T-cell (primary cell): Measurements from ENCODE around the gene SLC15A4. TPM values are rescaled to one million over a fixed set of nuclear protein-coding genes. Genes with fewer than 3 reads are reported as not detected.

Source experiments
- ATAC-seq, 4 experiments: fragments of 200-7000 bp in 3 of 4; fragments of 150-1000 bp in 1 of 4; cut with Tn5 transposase; replicated peaks in 1 of 4; 1 replicate in 3 of 4; 2 replicates in 1 of 4; pipeline ENCODE4 v1.10.0; 2021; ENCODE audit warnings: moderate library complexity in 3 of 4, mild to moderate bottlenecking in 2 of 4, moderate number of reproducible peaks in 1 of 4
- CTCF ChIA-PET, 2 donors: fragments of 300-600 bp; sonication (Branson Sonifier 250); formaldehyde crosslinking; loops; one replicate each; lab custom pipeline; 2022; ENCODE audit warnings: antibody characterized with exemption in 2 of 2; lab: Charles Lee
- POLR2A ChIA-PET, 2 donors: fragments of 300-600 bp; sonication (Branson Sonifier 250); formaldehyde crosslinking; loops; one replicate each; lab custom pipeline; 2022; ENCODE audit warnings: antibody characterized with exemption in 2 of 2; lab: Charles Lee
- DNase-seq, 35 experiments: peaks; one replicate each; pipeline versions ENCODE4 v3.0.0 to v3.0.0-alpha.2; 2013 to 2023
- H3K27ac ChIP-seq: one replicate; pipeline ENCODE4 v1.5.1; 2013; ENCODE audit warnings: low read length
- H3K27me3 ChIP-seq, 2 experiments: replicated peaks in 1 of 2; 1 replicate in 1 of 2; 2 replicates in 1 of 2; pipeline versions ENCODE4 v1.6.1 to v1.7.0; 2013; ENCODE audit warnings: low read length in 1 of 2, mixed read lengths in 1 of 2; ENCODE audit not compliant: control insufficient read depth in 2 of 2, insufficient read depth in 2 of 2; ENCODE audit errors: extremely low read depth in 1 of 2
- H3K36me3 ChIP-seq, 2 donors: 1 replicate in 1 of 2; 2 replicates in 1 of 2; pipeline versions ENCODE4 v1.6.1 to v1.7.0; 2013; ENCODE audit warnings: low read length in 1 of 2; ENCODE audit not compliant: control insufficient read depth in 2 of 2, insufficient read depth in 1 of 2; ENCODE audit errors: extremely low read depth in 1 of 2
- H3K4me1 ChIP-seq, 2 experiments: 1 replicate in 1 of 2; 2 replicates in 1 of 2; pipeline versions ENCODE4 v1.6.1 to v1.7.0; 2013; ENCODE audit warnings: low read length in 2 of 2, mixed read lengths in 1 of 2; ENCODE audit not compliant: insufficient read depth in 2 of 2, control insufficient read depth in 1 of 2; ENCODE audit errors: extremely low read depth in 1 of 2
- H3K4me3 ChIP-seq, 2 donors: 1 replicate in 1 of 2; 2 replicates in 1 of 2; pipeline versions ENCODE4 v1.5.1 to v1.7.0; 2013; ENCODE audit warnings: mild to moderate bottlenecking in 2 of 2, low read length in 1 of 2, moderate library complexity in 1 of 2; ENCODE audit not compliant: control insufficient read depth in 1 of 2; ENCODE audit errors: extremely low read depth in 1 of 2
- H3K9me3 ChIP-seq: 2 replicates; pipeline ENCODE4 v1.7.0; 2013
- H3K27ac Mint-ChIP-seq, 2 donors: one replicate each; pipeline ENCODE4 v1.8.0; 2020 to 2021; ENCODE audit warnings: mild to moderate bottlenecking in 2 of 2, mixed read lengths in 2 of 2
- H3K27me3 Mint-ChIP-seq, 2 donors: one replicate each; pipeline ENCODE4 v1.8.0; 2021 to 2022; ENCODE audit warnings: mixed read lengths in 2 of 2
- H3K36me3 Mint-ChIP-seq: one replicate; pipeline ENCODE4 v1.8.0; 2021; ENCODE audit warnings: mixed read lengths
- H3K4me1 Mint-ChIP-seq, 3 donors: one replicate each; pipeline ENCODE4 v1.8.0; 2020 to 2022; ENCODE audit warnings: mixed read lengths in 3 of 3, mild to moderate bottlenecking in 1 of 3
- H3K4me3 Mint-ChIP-seq, 3 donors: one replicate each; pipeline ENCODE4 v1.8.0; 2020 to 2022; ENCODE audit warnings: mild to moderate bottlenecking in 3 of 3, mixed read lengths in 3 of 3, moderate library complexity in 3 of 3
- H3K9me3 Mint-ChIP-seq, 3 donors: one replicate each; pipeline ENCODE4 v1.8.0; 2020 to 2022; ENCODE audit warnings: mixed read lengths in 3 of 3
- WGBS: methylation state at CpG from one replicate; pipeline ENCODE4 v1.1.5; 2013; ENCODE audit warnings: missing lambda C conversion rate; ENCODE audit not compliant: insufficient coverage; 5-methylcytosine and 5-hydroxymethylcytosine counted together
- total RNA-seq, 35 experiments: library from RNA in 6 of 35; stranded (reverse) in 6 of 35; fragments of 120-200 nt in 1 of 35; gene quantifications; one replicate each; pipeline versions ENCODE4 v1.2.1 to v1.2.4 and lab custom pipeline; 2013 to 2026

The SLC15A4 gene
- total RNA-seq, 5 donors from 2014 or later (not counting 1 experiment from before 2014, with no cell fraction given) = 17.6 to 31.0 (median 20.9) TPM

- Histone ChIP-seq H3K36me3 (no peaks in the 10 kb centered on the region), H3K27ac (no peak overlapping the region), H3K4me1 (no peaks in the 10 kb centered on the region), H3K27me3 (no peaks in the 10 kb centered on the region), H3K9me3 (no peaks in the 10 kb centered on the region), H3K4me3 (no peak overlapping the region)
- DNase-seq = no peak
- no peak for ATAC-seq
- H3K4me1 Mint-ChIP-seq = no peaks in the 10 kb centered on the region
- no peak overlapping the region for H3K27ac Mint-ChIP-seq
- POLR2A ChIA-PET = interaction anchor here in 1 of 2 donors (0.6 kb wide), 1 partner anchor 147 kb away, joined by 4 read pairs; no protein-coding TSS in a partner anchor
- H3K9me3 Mint-ChIP-seq = no peaks in the 10 kb centered on the region
- H3K27me3 Mint-ChIP-seq = no peaks in the 10 kb centered on the region
- CTCF ChIA-PET = no interaction called here
- no peaks in the 10 kb centered on the region for H3K36me3 Mint-ChIP-seq
- H3K4me3 Mint-ChIP-seq = no peak overlapping the region
- WGBS = 89% methylated on average over 2 of the region's 3 CpGs
Observed at GRCh38 chr12:128754275-128754674, 69.5 kb downstream of the SLC15A4 start.

- H3K27me3 Mint-ChIP-seq = no peaks in the 10 kb centered on the region
- H3K27ac Mint-ChIP-seq = no peak overlapping the region
- no peaks in the 10 kb centered on the region for H3K9me3 ChIP-seq
Observed at GRCh38 chr12:128753438-128753837, 70.3 kb downstream of the SLC15A4 start.

GRCh38 chr12:128752386-128752785 lies 71.4 kb downstream of the SLC15A4 start:
- DNase-seq = no peak
- Mint-ChIP-seq H3K4me3 (no peak overlapping the region), H3K36me3 (no peaks in the 10 kb centered on the region), H3K4me1 (peaks cover 0 to 2% (median 0%) of the 10 kb centered on the region in 3 donors), H3K27me3 (no peaks in the 10 kb centered on the region), H3K27ac (no peak overlapping the region), H3K9me3 (no peaks in the 10 kb centered on the region)
- WGBS = 100% methylated on average over 1 of the region's 5 CpGs
- Histone ChIP-seq H3K27me3 (peaks cover 0 to 3% of the 10 kb centered on the region in 2 experiments), H3K9me3 (no peaks in the 10 kb centered on the region), H3K36me3 (no peaks in the 10 kb centered on the region), H3K4me1 (peaks cover 0 to 14% of the 10 kb centered on the region in 2 experiments), H3K4me3 (no peak overlapping the region), H3K27ac (no peak overlapping the region)
- CTCF ChIA-PET = no interaction called here
- POLR2A ChIA-PET = no interaction called here
- no peak for ATAC-seq

More at GRCh38 chr12:128753438-128753837, 70.3 kb downstream of the SLC15A4 start:
- Mint-ChIP-seq H3K36me3 (no peaks in the 10 kb centered on the region), H3K4me1 (no peaks in the 10 kb centered on the region), H3K4me3 (no peak overlapping the region), H3K9me3 (no peaks in the 10 kb centered on the region)
- Histone ChIP-seq H3K4me1 (peaks cover 0 to 5% of the 10 kb centered on the region in 2 experiments), H3K36me3 (no peaks in the 10 kb centered on the region), H3K27me3 (peaks cover 0 to under 1% of the 10 kb centered on the region in 2 experiments), H3K27ac (no peak overlapping the region), H3K4me3 (no peak overlapping the region)
- WGBS = 75% methylated on average over 1 of the region's 4 CpGs
- ATAC-seq (no peak), DNase-seq (no peak)
- POLR2A ChIA-PET = no interaction called here
- CTCF ChIA-PET = interaction anchor here in 1 of 2 donors (0.7 kb wide), 1 partner anchor 53 kb away, joined by 6 read pairs; no protein-coding TSS in a partner anchor

- Histone ChIP-seq H3K27ac (peak overlapping the region; percentile 73), H3K27me3 (peaks cover 0 to 12% of the 10 kb centered on the region in 2 experiments), H3K9me3 (no peaks in the 10 kb centered on the region), H3K4me3 (no peak overlapping the region), H3K4me1 (peaks cover 0 to 48% of the 10 kb centered on the region in 2 experiments), H3K36me3 (no peaks in the 10 kb centered on the region)
- Mint-ChIP-seq H3K4me3 (no peak overlapping the region), H3K4me1 (peaks cover 0 to 17% (median 2%) of the 10 kb centered on the region in 3 donors), H3K9me3 (no peaks in the 10 kb centered on the region), H3K27me3 (peaks cover 0 to 2% of the 10 kb centered on the region in 2 donors), H3K27ac (no peak overlapping the region), H3K36me3 (no peaks in the 10 kb centered on the region)
- DNase-seq (no peak), ATAC-seq (no peak)
- WGBS = 43% methylated on average over 10 of the region's 13 CpGs
- CTCF ChIA-PET = no interaction called here
- POLR2A ChIA-PET = no interaction called here
Observed at GRCh38 chr12:128747441-128747840, 76.3 kb downstream of the SLC15A4 start.

GRCh38 chr12:128745772-128746689 lies 77.7 kb downstream of the SLC15A4 start:
- no CpG with 5 or more reads among the region's 11 CpGs for WGBS
- Mint-ChIP-seq H3K4me1 (peaks cover 0 to 17% (median 2%) of the 10 kb centered on the region in 3 donors), H3K9me3 (no peaks in the 10 kb centered on the region), H3K27ac (peak overlapping the region; percentile 74 to 85), H3K4me3 (peak overlapping the region in 1 of 3 donors; percentile 9), H3K27me3 (peaks cover 4% of the 10 kb centered on the region in 2 donors), H3K36me3 (no peaks in the 10 kb centered on the region)
- Histone ChIP-seq H3K4me1 (peaks cover 0 to 55% of the 10 kb centered on the region in 2 experiments), H3K36me3 (no peaks in the 10 kb centered on the region), H3K4me3 (no peak overlapping the region), H3K9me3 (no peaks in the 10 kb centered on the region), H3K27ac (peak overlapping the region; percentile 73), H3K27me3 (peaks cover 0 to 14% of the 10 kb centered on the region in 2 experiments)
- POLR2A ChIA-PET = no interaction called here
- CTCF ChIA-PET = no interaction called here
- ATAC-seq (peak in 1 of 4 experiments; percentile 44), DNase-seq (peak in 1 of 35 experiments; percentile 6)

- Mint-ChIP-seq H3K27ac (peak overlapping the region; percentile 22 to 37), H3K4me3 (no peak overlapping the region), H3K36me3 (no peaks in the 10 kb centered on the region), H3K27me3 (peaks cover 4% of the 10 kb centered on the region in 2 donors), H3K9me3 (peaks cover 6 to 10% (median 9%) of the 10 kb centered on the region in 3 donors), H3K4me1 (peaks cover 0 to 17% (median 2%) of the 10 kb centered on the region in 3 donors)
- 59% methylated on average over 3 of the region's 7 CpGs for WGBS
- Histone ChIP-seq H3K27ac (peak overlapping the region; percentile 73), H3K4me1 (peaks cover 0 to 55% of the 10 kb centered on the region in 2 experiments), H3K27me3 (peaks cover 0 to 14% of the 10 kb centered on the region in 2 experiments), H3K36me3 (no peaks in the 10 kb centered on the region), H3K9me3 (no peaks in the 10 kb centered on the region), H3K4me3 (no peak overlapping the region)
- POLR2A ChIA-PET = no interaction called here
- DNase-seq (no peak), ATAC-seq (no peak)
- CTCF ChIA-PET = no interaction called here
Observed at GRCh38 chr12:128743916-128744315, 79.8 kb downstream of the SLC15A4 start.
